Stimulated activated CD4-positive, alpha-beta T cell treated with anti-CD3 and anti-CD28 coated beads, Interleukin-1b, Interleukin-23, amount 100 ng/mL, for 4 hours (primary cell): ENCODE data around the gene TRPV6.

Source experiments
- DNase-seq, 2 donors: peaks; one replicate each; pipeline ENCODE4 v3.0.0-alpha.2; 2020; ENCODE audit warnings: low read depth in 2 of 2

The TRPV6 gene

DNA sequence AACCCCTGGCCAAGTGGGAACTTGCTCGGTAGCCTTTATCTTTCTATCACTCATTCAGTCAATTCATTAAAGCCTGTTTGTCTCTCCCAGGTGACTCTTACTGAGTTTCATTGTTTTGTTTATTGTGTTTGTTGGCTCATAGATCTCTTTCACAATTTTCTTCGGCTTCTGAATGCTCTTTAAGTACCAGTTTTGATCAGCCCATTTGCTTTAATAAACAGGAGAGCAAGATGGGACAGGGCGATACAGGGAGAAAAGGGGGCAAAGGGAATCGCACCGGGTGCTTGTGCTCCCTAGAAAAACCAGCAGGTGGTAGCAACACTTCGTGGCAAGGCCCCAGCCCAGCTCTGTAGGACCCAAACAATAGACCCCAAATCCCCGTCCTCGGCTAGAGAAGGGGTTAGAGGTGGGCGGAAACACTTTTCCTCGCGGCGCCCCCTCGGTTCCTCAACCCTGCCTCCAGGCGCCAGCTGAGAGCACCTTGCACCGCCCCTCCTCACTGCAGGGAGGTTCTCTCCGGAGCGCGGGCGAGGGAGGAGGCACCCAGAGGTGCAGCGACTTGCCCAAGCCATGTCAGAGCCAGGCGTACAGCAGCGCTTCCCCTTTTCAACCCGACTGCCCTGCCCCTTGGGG is 31.7 kb downstream of the TRPV6 start:
- DNase-seq: peak; percentile 43 to 51

GRCh38 chr7:142851919-142852318 is 33.6 kb downstream of the TRPV6 start:
- no peak for DNase-seq

GRCh38 chr7:142851269-142851668 is 34.3 kb downstream of the TRPV6 start:
- no peak for DNase-seq

DNA sequence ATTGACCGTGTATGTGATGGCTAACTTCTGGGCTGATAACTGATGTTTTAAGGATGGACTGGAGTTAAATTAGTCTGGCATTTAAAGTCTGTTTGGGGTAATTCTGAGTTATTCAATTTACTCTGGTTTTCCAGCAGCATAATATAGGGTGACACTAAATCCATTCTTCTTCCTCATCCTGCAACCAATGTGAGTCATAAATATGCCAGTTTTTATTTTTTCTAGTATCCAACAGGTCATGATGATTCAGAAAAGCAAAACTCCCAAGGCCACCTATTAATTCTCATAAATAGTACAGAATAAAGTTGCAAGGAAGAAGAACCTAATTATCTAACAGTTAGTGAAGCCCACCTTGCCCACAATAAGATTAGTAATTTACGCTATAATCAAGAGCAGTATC is 38.2 kb downstream of the TRPV6 start:
- DNase-seq: no peak

- no peak for DNase-seq
Measured at GRCh38 chr7:142842251-142842766, 43.2 kb downstream of the TRPV6 start.

GRCh38 chr7:142838461-142839213 is 46.9 kb downstream of the TRPV6 start:
- DNase-seq: no peak

DNA sequence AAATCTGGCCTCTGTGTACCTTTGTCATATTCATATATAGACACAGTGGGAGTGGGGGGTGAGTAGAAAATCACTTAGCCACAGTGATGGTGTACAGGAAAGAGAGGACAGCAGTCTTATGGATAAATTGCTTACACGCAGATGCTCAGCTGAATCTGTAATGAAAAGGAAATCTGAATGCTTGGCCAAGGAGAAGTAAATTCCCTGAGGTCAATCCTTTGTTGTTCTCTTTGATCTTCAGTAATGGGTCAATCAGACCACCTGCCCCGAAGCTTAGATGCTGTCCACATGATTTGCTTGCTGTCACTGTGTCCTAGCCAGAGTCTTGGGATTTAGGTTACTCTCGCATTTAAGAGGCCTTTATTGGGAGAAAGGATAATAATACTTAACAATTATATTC is 49.1 kb downstream of the TRPV6 start:
- no peak for DNase-seq

GRCh38 chr7:142835487-142835886 is 50.1 kb downstream of the TRPV6 start:
- DNase-seq: no peak

DNA sequence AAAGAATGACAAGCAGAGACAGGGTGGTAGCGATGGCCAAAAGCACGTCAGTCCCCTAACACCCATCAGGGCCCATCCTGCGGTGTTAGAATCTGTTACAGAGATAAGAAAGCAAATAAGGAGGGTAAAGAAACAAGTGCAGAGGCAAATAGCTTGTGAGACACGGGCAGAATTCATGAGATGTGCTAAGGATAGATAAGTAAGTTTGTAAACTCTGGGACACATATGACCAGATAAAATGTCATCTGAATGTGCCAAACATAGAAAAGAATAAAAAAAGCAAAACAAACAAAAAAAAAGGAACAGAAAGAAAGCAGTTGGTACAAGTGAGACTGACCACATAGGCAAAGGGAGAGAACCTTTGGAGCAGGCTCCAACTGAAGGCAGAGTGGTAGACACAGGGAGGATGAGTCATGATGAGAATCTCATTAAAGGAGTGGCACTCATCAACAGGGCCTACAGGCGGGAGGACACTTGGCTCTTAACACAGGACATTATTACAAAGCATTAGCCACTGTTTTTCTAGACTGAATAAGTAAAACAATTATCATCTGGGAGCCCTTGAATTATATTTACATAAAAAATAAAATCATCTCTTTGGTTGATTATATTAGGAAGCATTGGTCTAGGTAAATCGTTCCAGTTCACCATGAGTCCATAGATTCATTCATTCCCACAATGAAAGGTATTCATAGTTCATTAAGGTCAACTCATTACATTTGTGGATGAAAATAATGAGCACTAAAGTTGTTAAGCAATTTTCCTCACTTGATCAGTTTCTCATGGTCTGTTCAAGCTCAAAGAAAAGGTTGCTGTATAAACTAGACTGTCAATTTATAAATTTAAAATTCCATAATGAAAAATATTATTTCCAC is 52.1 kb downstream of the TRPV6 start:
- no peak for DNase-seq

GRCh38 chr7:142832417-142832816 is 53.1 kb downstream of the TRPV6 start:
- DNase-seq: no peak

- DNase-seq: no peak
Measured at GRCh38 chr7:142827951-142828500, 57.5 kb downstream of the TRPV6 start.

- DNase-seq: no peak
Measured at GRCh38 chr7:142822714-142823113, 62.8 kb downstream of the TRPV6 start.
